K562 (cell line): ENCODE data around the gene TMEM273. TPM values are rescaled to one million over a fixed set of nuclear protein-coding genes. Genes with fewer than 3 reads are reported as not detected.

Experiments used
- CAMTA2 ChIP-seq: fragments of 250-450 bp; sonication (Bioruptor Pico); conservative IDR thresholded peaks from 2 replicates; pipeline ENCODE4 v1.5.1; 2022
- CREBBP ChIP-seq: IDR thresholded peaks from one replicate; pipeline ENCODE4 v1.6.1; 2012; ENCODE audit warnings: low read depth, mild to moderate bottlenecking, control low read depth, inconsistent platforms, low read length
- CREM ChIP-seq: IDR thresholded peaks from 2 replicates; pipeline ENCODE4 v1.6.1; 2014; ENCODE audit warnings: antibody characterized with exemption, low read depth
- ELF4 ChIP-seq: fragments of 450-650 bp; formaldehyde crosslinking; IDR thresholded peaks from 2 replicates; pipeline ENCODE4 v1.4.0; 2022; ENCODE audit warnings: missing genetic modification characterization
- EP400 ChIP-seq: fragments of 450-650 bp; IDR thresholded peaks from 2 replicates; pipeline ENCODE4 v1.6.1; 2017; ENCODE audit warnings: antibody characterized with exemption, mild to moderate bottlenecking, moderate library complexity
- HLTF ChIP-seq: fragments of 450-650 bp; IDR thresholded peaks from 2 replicates; pipeline ENCODE4 v1.6.1; 2016
- KLF6 ChIP-seq: fragments of 250-450 bp; sonication (Bioruptor Pico); IDR thresholded peaks from 2 replicates; pipeline ENCODE4 v1.4.0; 2020; ENCODE audit warnings: mild to moderate bottlenecking, moderate library complexity, borderline replicate concordance
- MAFK ChIP-seq: IDR thresholded peaks from 2 replicates; pipeline ENCODE4 v1.6.1; 2011; ENCODE audit warnings: low read length, improper control_type of control experiment
- MLLT1 ChIP-seq, 2 experiments: fragments of 450-650 bp; IDR thresholded peaks; 2 replicates each; pipeline ENCODE4 v1.6.1; 2016
- MYC ChIP-seq, 2 experiments: fragments of 250-450 bp in 1 of 2; sonication (Bioruptor Pico) in 1 of 2; IDR thresholded peaks; 2 replicates each; pipeline versions ENCODE4 v1.5.1 to v1.6.1; 2012 to 2021; ENCODE audit warnings: low read depth in 2 of 2, borderline replicate concordance in 1 of 2, improper control_type of control experiment in 1 of 2, low read length in 1 of 2, mild to moderate bottlenecking in 1 of 2, moderate library complexity in 1 of 2
- RBBP5 ChIP-seq: fragments of 200-600 bp; sonication (generic); IDR thresholded peaks from 2 replicates; pipeline ENCODE4 v1.6.1; 2012; ENCODE audit warnings: borderline replicate concordance, mild to moderate bottlenecking, low read length, control low read depth, inconsistent platforms; ENCODE audit not compliant: insufficient read depth, poor library complexity, severe bottlenecking
- SMARCA5 ChIP-seq: fragments of 450-650 bp; IDR thresholded peaks from 2 replicates; pipeline ENCODE4 v1.6.1; 2016
- SRSF9 ChIP-seq: fragments of 200-400 bp; formaldehyde crosslinking; IDR thresholded peaks from 2 replicates; pipeline ENCODE4 v1.6.1; 2017; ENCODE audit warnings: low read depth, low read length, borderline replicate concordance
- TOE1 ChIP-seq, 2 experiments: fragments of 450-650 bp in 1 of 2; sonication (generic) in 1 of 2; formaldehyde crosslinking in 1 of 2; IDR thresholded peaks; 2 replicates each; pipeline versions ENCODE4 v1.7.1 to v1.8.0; 2016 to 2022; ENCODE audit warnings: borderline replicate concordance in 2 of 2, mild to moderate bottlenecking in 2 of 2, antibody characterized with exemption in 1 of 2, inconsistent platforms in 1 of 2, low read depth in 1 of 2, missing genetic modification reagents in 1 of 2, moderate library complexity in 1 of 2
- ZMIZ1 ChIP-seq, 2 experiments: fragments of 150-350 bp in 1 of 2; IDR thresholded peaks; 2 replicates each; pipeline ENCODE4 v1.6.1; 2012 to 2016; ENCODE audit warnings: low read depth in 2 of 2, low read length in 2 of 2, mild to moderate bottlenecking in 1 of 2, moderate library complexity in 1 of 2
- ZNF232 ChIP-seq: sonication (generic); formaldehyde crosslinking; IDR thresholded peaks from 2 replicates; pipeline ENCODE4 v1.8.0; 2022; ENCODE audit warnings: mild to moderate bottlenecking, missing genetic modification reagents
- ZNF561 ChIP-seq: fragments of 450-650 bp; formaldehyde crosslinking; conservative IDR thresholded peaks from 2 replicates; pipeline ENCODE4 v1.4.0; 2020; ENCODE audit warnings: mild to moderate bottlenecking, moderate library complexity
- ZNF583 ChIP-seq: fragments of 250-450 bp; sonication (Bioruptor Pico); IDR thresholded peaks from 2 replicates; pipeline ENCODE4 v1.4.0; 2020
- polyA plus RNA-seq, 8 experiments: library from polyadenylated mRNA; depleted of rRNA in 4 of 8; stranded (reverse) in 5 of 8; unstranded in 3 of 8; fragments of >200 nt; fragmentation: Nextera tagmentation in 2 of 8; fragmentation: Illumina TruSeq in 1 of 8; extraction: Ambion mirVana in 2 of 8; extraction: Trizol in 1 of 8; gene quantifications; 2 replicates each; pipeline versions ENCODE4 v1.2.1 to v1.2.3, GENCODE V29; 2011 to 2014; ENCODE audit warnings: inconsistent platforms in 1 of 8, missing spikeins in 1 of 8
- total RNA-seq, 7 experiments: library from RNA; depleted of rRNA in 6 of 7; stranded (reverse); fragments of >200 nt in 6 of 7; fragmentation: Illumina TruSeq in 2 of 7; extraction: Trizol in 2 of 7; gene quantifications; 2 replicates each; pipeline versions ENCODE4 v1.2.1 to v1.2.3, GENCODE V29; 2011 to 2021; ENCODE audit warnings: low replicate concordance in 1 of 7
- TF ChIP-seq, protein P1 (sequence below): fragments of 450-650 bp; formaldehyde crosslinking; IDR thresholded peaks from 2 replicates; pipeline ENCODE4 v1.4.0; 2022; ENCODE audit warnings: missing genetic modification characterization

TMEM273 gene
- total and polyA plus RNA-seq, 9 of the 15 experiments (the other 6 are each of a cell fraction or from before 2014, with no cell fraction given): 39.2 to 131 (median 95.6) TPM

DNA sequence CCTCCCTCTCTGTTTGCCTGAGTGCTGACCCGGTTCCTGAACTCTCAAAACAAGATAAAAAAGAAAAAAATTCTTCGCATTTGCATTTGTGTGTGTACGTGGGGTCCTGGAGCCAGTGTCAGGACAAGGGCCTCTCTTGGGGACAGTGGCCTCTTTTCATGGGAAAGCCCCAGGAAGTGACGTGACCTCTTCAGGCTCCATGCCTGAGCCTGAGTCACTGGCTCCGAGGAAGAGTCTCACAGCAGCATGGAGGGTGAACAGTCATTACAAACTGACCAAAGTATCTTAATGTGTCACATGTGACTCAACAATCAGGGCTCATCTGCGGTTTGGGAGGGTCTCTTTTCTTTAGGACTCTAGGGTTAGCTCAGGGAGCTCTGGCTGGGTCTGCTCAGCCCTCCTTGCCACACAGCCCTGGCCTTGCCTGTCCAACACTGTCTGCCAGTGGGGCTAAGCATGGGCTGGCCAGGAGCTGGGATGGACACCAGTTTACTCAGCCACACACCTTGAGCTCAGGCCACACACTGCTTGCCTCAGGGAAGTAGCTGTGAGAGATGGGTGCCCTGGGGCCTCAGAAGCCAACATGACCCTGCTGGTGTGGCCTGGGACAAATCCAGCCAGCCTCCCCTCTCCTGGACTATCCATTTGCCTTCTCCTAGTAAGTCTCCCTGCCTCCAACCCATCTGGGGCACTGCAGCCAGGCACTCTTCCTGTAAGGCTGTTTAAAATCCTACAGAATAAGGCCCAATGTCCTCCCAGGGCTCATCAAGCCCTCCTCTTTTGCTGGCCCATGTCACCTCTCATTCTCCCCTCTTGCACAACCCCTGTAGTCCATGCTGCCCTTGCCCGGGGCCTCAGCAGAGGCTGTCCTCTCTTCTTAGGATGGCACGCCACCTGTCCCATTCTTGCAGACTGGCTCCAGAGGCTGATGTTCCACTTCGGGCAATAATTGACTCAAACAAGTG lies 10.5 kb downstream of the TMEM273 start (continued):
- TF ChIP-seq RBBP5: peak; percentile 27
- no peak for TF ChIP-seq CAMTA2
- TF ChIP-seq ZNF232 (CRISPR knock-in tag): no peak
- peak; percentile 47; the same call in 1 of the 2 replicates for TF ChIP-seq MAFK
- no peak for TF ChIP-seq CREBBP
- no peak for TF ChIP-seq SMARCA5
- TF ChIP-seq HLTF: no peak
- TF ChIP-seq ZNF583 (CRISPR knock-in tag): no peak; the same call in 1 of the 2 replicates
- 0 out of 2 replicates have a peak, but pooled peaks have one; percentile 49 for TF ChIP-seq TOE1 (IDR thresholded peaks at IDR 0.05; ENCODE audit: borderline replicate concordance)
- no peak for TF ChIP-seq TOE1 (CRISPR knock-in tag; IDR thresholded peaks at IDR 0.05; ENCODE audit: borderline replicate concordance, low read depth)
- peak; percentile 25; the same call in 1 of the 2 replicates for TF ChIP-seq EP400
- no peak for TF ChIP-seq SRSF9
- peak; percentile 91 for TF ChIP-seq CREM
- TF ChIP-seq MLLT1 (IDR thresholded peaks at IDR 0.05): 0 out of 4 replicates have a peak, but pooled peaks of 1 of the 2 experiments have one; percentile 54
- no peak for TF ChIP-seq ELF4 (CRISPR knock-in tag)
- peak; percentile 81; the same call in 1 of the 2 replicates for TF ChIP-seq KLF6 (CRISPR knock-in tag)
- 0 out of 4 replicates have a peak, but pooled peaks of 1 of the 2 experiments have one; percentile 44 for TF ChIP-seq ZMIZ1 (IDR thresholded peaks at IDR 0.05; ENCODE audit: low read depth in 2 of 2, low read length in 2 of 2)
- peak; percentile 28; the same call in 1 of the 2 replicates for TF ChIP-seq MYC (IDR thresholded peaks at IDR 0.05; ENCODE audit: low read depth, low read length)
- TF ChIP-seq MYC (CRISPR knock-in tag; IDR thresholded peaks at IDR 0.05; ENCODE audit: borderline replicate concordance, low read depth): no peak
- TF ChIP-seq, protein P1, sequence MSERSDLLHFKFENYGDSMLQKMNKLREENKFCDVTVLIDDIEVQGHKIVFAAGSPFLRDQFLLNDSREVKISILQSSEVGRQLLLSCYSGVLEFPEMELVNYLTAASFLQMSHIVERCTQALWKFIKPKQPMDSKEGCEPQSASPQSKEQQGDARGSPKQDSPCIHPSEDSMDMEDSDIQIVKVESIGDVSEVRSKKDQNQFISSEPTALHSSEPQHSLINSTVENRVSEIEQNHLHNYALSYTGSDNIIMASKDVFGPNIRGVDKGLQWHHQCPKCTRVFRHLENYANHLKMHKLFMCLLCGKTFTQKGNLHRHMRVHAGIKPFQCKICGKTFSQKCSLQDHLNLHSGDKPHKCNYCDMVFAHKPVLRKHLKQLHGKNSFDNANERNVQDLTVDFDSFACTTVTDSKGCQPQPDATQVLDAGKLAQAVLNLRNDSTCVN (CRISPR knock-in tag): no peak
- TF ChIP-seq ZNF561: no peak
